Measurements from ENCODE around the gene CASQ2. TPM values are rescaled to one million over a fixed set of nuclear protein-coding genes. Genes with fewer than 3 reads are reported as not detected.

CASQ2 gene
- total RNA-seq, 1 donor from 2014 or later = 0.11 TPM

DNA sequence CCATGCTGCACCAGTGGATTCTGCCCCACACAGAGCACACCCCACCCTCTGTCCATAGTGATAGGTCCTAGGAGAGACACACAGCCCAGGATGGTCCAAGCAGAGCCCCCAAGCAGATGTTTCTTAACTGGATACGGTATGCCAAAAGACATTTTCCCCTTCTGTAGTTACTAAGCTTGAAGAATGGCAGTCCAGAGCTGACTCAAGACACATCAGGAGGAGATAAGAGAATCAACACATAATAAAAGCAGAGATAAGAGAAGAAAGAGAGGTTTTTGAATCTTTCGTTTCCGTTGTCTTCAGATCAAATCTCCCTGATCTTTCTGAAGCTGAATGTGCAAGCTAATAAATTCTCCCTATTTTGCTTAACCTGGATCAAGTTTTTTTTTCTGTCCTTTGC, 21.8 kb upstream of the CASQ2 start:
- FAIRE-seq (no peak), DNase-seq (ENCODE audit: low read depth) (no peak)
- H3K4me2 ChIP-seq (ENCODE audit: low read length) = no peak overlapping the region
- Mint-ChIP-seq H3K4me1 (ENCODE audit: low read depth, unreplicated experiment) (peaks cover 1% of the 10 kb centered on the region), H3K4me3 (ENCODE audit: unreplicated experiment) (no peak overlapping the region), H3K36me3 (ENCODE audit: low read depth, unreplicated experiment) (no peaks in the 10 kb centered on the region), H3K27me3 (ENCODE audit: low read depth, unreplicated experiment) (peaks cover 4% of the 10 kb centered on the region), H3K9me3 (ENCODE audit: unreplicated experiment) (no peaks in the 10 kb centered on the region), H3K27ac (ENCODE audit: unreplicated experiment) (no peak overlapping the region)
- H3K9me3 ChIP-seq (ENCODE audit: insufficient read depth, low read depth, low read length) = no peaks in the 10 kb centered on the region
- H3K9ac ChIP-seq (ENCODE audit: low read length) = no peak overlapping the region
- no peaks in the 10 kb centered on the region for H3K4me1 ChIP-seq (ENCODE audit: insufficient read depth, low read length)
- no peaks in the 10 kb centered on the region for H3K79me2 ChIP-seq (ENCODE audit: insufficient read depth, low read length)
- H2AFZ ChIP-seq (ENCODE audit: low read depth, low read length) = no peak overlapping the region
- no peak overlapping the region for H3K27ac ChIP-seq (ENCODE audit: low read depth, low read length)
- H3K4me3 ChIP-seq (ENCODE audit: insufficient read depth, low read depth, low read length) = no peak overlapping the region
- H4K20me1 ChIP-seq (ENCODE audit: insufficient read depth, low read length) = no peaks in the 10 kb centered on the region
- peaks cover 12% of the 10 kb centered on the region for H3K27me3 ChIP-seq (ENCODE audit: insufficient read depth, low read length)
- H3K36me3 ChIP-seq (ENCODE audit: insufficient read depth, low read length) = no peaks in the 10 kb centered on the region
- TF ChIP-seq CTCF (IDR thresholded peaks at IDR 0.05; ENCODE audit: insufficient read depth, low read depth, low read length) = no peak
- no peak for TF ChIP-seq EZH2 (IDR thresholded peaks at IDR 0.05; ENCODE audit: insufficient read depth, low read length)

DNA sequence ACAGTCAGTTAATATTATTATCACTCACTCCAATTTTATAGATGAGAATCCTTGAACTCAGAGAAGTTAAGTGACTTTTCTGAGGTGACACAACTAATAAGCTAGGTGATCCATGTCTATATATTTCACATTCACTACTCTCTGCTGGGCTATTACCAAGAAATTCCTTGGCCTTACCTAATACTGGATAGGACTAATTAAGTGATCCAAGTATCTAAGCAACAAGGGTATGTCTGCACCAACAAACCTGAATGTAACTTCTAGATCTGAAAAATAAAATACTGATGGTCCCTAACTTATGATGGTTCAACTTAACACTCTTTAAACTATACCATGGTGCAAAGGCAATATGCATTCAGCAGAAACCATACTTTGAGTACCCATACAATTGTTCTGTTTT, 14.8 kb upstream of the CASQ2 start:
- no peak overlapping the region for H3K4me3 ChIP-seq (ENCODE audit: insufficient read depth, low read depth, low read length)
- H3K4me1 Mint-ChIP-seq (ENCODE audit: low read depth, unreplicated experiment) = peaks cover 33% of the 10 kb centered on the region
- no peak for FAIRE-seq
- H3K9me3 Mint-ChIP-seq (ENCODE audit: unreplicated experiment) = no peaks in the 10 kb centered on the region
- no peak for DNase-seq (ENCODE audit: low read depth)
- H3K27ac Mint-ChIP-seq (ENCODE audit: unreplicated experiment) = peak overlapping the region; percentile 92
- H3K4me3 Mint-ChIP-seq (ENCODE audit: unreplicated experiment) = no peak overlapping the region
- H4K20me1 ChIP-seq (ENCODE audit: insufficient read depth, low read length) = no peaks in the 10 kb centered on the region
- peaks cover 7% of the 10 kb centered on the region for H3K4me1 ChIP-seq (ENCODE audit: insufficient read depth, low read length)
- H3K27me3 ChIP-seq (ENCODE audit: insufficient read depth, low read length) = peaks cover 2% of the 10 kb centered on the region
- no peak overlapping the region for H3K4me2 ChIP-seq (ENCODE audit: low read length)
- H3K27ac ChIP-seq (ENCODE audit: low read depth, low read length) = no peak overlapping the region
- no peaks in the 10 kb centered on the region for H3K79me2 ChIP-seq (ENCODE audit: insufficient read depth, low read length)
- TF ChIP-seq EZH2 (IDR thresholded peaks at IDR 0.05; ENCODE audit: insufficient read depth, low read length) = no peak
- TF ChIP-seq CTCF (IDR thresholded peaks at IDR 0.05; ENCODE audit: insufficient read depth, low read depth, low read length) = no peak
- H3K36me3 ChIP-seq (ENCODE audit: insufficient read depth, low read length) = no peaks in the 10 kb centered on the region
- H2AFZ ChIP-seq (ENCODE audit: low read depth, low read length) = no peak overlapping the region
- no peaks in the 10 kb centered on the region for H3K36me3 Mint-ChIP-seq (ENCODE audit: low read depth, unreplicated experiment)
- H3K9me3 ChIP-seq (ENCODE audit: insufficient read depth, low read depth, low read length) = no peaks in the 10 kb centered on the region
- H3K27me3 Mint-ChIP-seq (ENCODE audit: low read depth, unreplicated experiment) = no peaks in the 10 kb centered on the region
- no peak overlapping the region for H3K9ac ChIP-seq (ENCODE audit: low read length)

- Histone ChIP-seq H3K27me3 (ENCODE audit: insufficient read depth, low read length) (peaks cover 2% of the 10 kb centered on the region), H3K9ac (ENCODE audit: low read length) (no peak overlapping the region), H3K27ac (ENCODE audit: low read depth, low read length) (no peak overlapping the region), H3K36me3 (ENCODE audit: insufficient read depth, low read length) (no peaks in the 10 kb centered on the region), H3K9me3 (ENCODE audit: insufficient read depth, low read depth, low read length) (no peaks in the 10 kb centered on the region), H3K4me3 (ENCODE audit: insufficient read depth, low read depth, low read length) (no peak overlapping the region), H3K4me1 (ENCODE audit: insufficient read depth, low read length) (peaks cover 7% of the 10 kb centered on the region), H4K20me1 (ENCODE audit: insufficient read depth, low read length) (no peaks in the 10 kb centered on the region), H2AFZ (ENCODE audit: low read depth, low read length) (no peak overlapping the region), H3K4me2 (ENCODE audit: low read length) (peak overlapping the region; percentile 42), H3K79me2 (ENCODE audit: insufficient read depth, low read length) (no peaks in the 10 kb centered on the region)
- FAIRE-seq (peak; percentile 97), DNase-seq (ENCODE audit: low read depth) (peak; percentile 75)
- Mint-ChIP-seq H3K27me3 (ENCODE audit: low read depth, unreplicated experiment) (no peaks in the 10 kb centered on the region), H3K9me3 (ENCODE audit: unreplicated experiment) (no peaks in the 10 kb centered on the region), H3K4me3 (ENCODE audit: unreplicated experiment) (peak overlapping the region; percentile 47), H3K4me1 (ENCODE audit: low read depth, unreplicated experiment) (peaks cover 33% of the 10 kb centered on the region), H3K27ac (ENCODE audit: unreplicated experiment) (peak overlapping the region; percentile 92), H3K36me3 (ENCODE audit: low read depth, unreplicated experiment) (no peaks in the 10 kb centered on the region)
- TF ChIP-seq CTCF (IDR thresholded peaks at IDR 0.05; ENCODE audit: insufficient read depth, low read depth, low read length) (no peak), EZH2 (IDR thresholded peaks at IDR 0.05; ENCODE audit: insufficient read depth, low read length) (no peak)
Measured at GRCh38 chr1:115782571-115783281, 14.2 kb upstream of the CASQ2 start.

Data from astrocyte (in vitro differentiated cells and primary cell).